DMS153 treated with DMSO at 0.1 percent for 48 hours (cell line): Measurements from ENCODE around the gene KCNAB3.
A peak's percentile ranks its signal among the peaks of the same experiment; 100 is the strongest.

Experiments used
- DNase-seq: peaks from one replicate; lab custom pipeline; 2025; ENCODE audit not compliant: unreplicated experiment; lab: John Stamatoyannopoulos, UW

KCNAB3 gene

GRCh38 chr17:7940743-7941142, 11.1 kb upstream of the KCNAB3 start:
- DNase-seq = no peak

GRCh38 chr17:7940034-7940433, 10.4 kb upstream of the KCNAB3 start:
- no peak for DNase-seq

DNA sequence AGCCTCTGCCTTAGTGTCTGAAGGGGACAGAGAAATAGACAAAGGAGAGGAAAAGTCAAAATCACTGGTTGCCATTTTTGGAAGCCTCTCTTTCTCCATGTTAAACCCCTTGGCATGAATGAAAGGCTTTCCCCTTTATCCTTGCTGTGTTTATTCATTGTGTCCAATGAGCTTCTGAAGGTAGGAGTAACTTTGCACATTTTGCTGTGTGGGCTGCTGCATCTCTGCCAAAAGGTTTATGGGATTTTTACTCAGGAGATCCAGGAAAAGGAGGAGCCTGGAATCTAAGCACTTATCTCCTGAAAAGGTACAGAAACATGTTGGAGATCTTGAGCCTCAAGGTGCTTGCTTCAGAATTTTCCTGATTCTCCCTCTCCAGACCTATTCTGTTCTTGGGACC, 6.2 kb upstream of the KCNAB3 start:
- no peak for DNase-seq

GRCh38 chr17:7932949-7933348, 3.3 kb upstream of the KCNAB3 start:
- no peak for DNase-seq

- DNase-seq = no peak
Measured at GRCh38 chr17:7932483-7932891, 2.8 kb upstream of the KCNAB3 start.

DNA sequence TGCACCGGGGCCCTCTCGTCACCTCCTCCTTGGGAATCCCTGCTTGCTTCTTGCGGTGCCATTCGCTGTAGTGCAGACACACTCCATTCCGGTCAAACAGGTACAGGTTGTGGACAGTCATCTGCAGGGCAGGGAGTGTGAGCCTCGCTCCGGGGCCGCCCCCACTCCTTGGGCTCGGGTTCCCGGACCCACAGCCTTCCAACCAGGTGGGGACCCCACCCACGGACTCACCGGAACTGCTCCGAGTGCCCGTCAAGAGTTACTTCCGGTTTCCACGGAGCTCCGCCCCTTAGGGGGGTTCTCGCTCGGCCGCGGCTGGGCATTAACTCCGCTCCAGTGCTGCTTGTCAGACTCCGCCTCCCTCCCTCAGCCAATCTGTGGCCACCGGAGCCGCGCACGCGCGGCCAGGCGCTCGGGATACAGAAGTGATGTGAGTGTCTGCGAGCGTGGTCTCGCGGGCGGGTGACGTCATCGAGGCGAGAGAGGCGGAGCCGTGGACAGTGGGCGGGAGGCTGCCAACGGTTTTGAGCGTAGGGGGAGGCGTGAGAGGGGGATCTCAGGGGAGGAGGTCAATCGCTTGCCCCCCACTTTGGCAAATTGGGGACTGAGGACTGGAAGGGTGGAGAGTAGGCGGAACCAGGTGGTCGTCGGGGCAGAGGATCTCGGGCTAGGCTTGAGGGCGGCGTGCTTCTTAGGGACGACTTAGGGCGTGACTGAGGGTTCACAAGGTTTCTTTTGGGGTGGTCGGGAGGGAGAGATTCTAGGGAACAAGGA, 2.2 kb upstream of the KCNAB3 start, which contains the start of the genes CNTROB and TRAPPC1:
CNTROB (plus strand) TSS at position 498 of the 774 bp plus-strand sequence. CDS start 874 bp downstream, outside the sequence.
TRAPPC1 (minus strand) TSS at position 238 of the 774 bp plus-strand sequence; CDS start at position 121, 117 bp downstream.
- DNase-seq = peak; percentile 60

DNA sequence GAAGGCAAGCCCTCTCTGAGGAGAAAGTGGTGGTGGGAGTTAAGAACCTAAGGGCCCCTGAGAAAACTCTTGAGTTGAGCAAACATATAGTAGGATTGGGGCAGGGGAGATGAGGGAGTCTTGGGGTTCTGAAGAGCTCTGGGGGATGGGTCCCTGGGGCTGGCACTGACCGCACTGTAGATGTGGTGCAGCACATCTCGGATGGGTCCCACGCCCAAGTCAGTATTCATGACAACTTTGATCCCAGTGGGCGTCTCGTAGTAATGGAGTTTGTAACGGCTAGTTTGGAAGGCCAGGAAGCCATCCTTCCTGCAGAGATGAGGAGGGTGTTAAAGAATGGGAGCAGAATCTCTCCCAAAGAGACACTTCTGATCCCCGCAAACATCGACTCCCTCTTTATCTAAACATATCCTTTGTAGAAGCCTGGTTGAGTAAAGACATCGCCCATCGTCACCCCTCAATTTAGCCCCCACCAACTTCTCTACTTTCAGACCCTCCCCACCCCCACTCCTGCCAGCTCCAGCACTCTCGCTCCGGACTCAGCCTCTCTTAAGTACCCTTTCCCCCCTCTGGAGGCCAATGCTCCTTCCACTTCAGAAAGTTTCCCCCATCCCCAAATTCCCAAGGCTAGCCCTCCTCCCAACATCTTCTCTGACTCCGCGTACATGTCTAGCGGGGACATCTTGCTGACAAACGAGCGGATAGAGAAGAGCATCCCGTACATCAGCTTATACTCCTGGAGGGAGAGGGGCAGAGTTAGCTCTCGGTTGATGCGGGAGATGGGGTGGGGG, 1.4 kb upstream of the KCNAB3 start:
- DNase-seq = no peak

DNA sequence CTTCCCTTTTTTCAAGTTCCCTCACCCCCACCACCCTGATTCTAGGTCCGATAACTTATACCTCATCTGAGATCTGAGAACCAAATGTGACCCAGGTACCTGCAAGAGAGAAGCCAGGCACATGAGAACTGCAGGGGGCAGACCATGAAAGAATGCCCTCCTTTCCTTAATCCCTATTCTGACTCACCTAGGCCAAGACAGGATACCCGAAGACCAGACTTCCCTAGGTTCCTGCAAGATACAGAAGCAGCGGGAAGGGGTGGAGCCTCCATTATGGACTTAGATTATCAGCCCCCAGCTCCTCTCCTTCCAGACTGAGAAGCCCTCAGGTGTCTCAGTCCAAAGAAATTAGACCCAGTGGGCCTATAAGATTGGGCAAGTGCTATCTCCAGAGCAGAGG, 2.1 kb downstream of the KCNAB3 start:
- no peak for DNase-seq

DNA sequence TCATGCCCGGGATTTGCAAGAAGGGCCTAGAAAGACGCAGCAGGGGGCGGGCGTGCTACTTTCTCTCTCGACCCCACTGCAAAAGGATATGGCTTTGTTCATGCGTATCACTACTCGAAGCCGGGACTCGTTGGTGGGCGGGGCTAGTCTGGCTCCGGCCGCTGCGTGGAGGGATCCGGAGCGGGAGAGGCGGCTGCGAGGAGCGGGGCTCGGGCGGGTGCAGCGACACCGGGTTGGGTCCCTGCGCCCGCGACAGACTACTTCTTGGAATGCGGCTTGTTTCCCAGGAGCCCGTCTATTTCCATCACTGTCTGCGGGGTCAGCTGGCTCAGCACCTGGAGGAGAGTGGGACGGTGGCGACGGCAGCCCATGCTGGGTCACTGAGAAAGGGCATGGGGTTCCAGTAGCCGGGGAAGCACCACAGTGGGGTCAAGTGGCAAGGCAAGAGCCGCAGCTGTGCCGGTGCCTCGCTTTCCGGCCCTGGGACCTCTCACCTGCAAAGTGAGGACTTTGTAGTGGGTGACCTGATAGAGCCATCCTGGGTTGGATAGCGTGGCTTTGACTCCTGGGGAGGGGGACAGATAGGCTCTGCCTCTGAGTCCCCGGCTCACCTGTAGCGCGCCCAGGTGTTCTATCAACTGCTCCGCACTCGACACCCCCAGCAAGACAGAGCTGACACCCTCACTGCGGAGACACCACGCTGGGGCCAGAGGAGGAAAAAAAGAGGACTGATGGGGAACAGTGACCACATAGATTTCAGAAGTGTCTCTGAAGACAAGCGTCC, 6.6 kb downstream of the KCNAB3 start:
- DNase-seq = no peak

DNA sequence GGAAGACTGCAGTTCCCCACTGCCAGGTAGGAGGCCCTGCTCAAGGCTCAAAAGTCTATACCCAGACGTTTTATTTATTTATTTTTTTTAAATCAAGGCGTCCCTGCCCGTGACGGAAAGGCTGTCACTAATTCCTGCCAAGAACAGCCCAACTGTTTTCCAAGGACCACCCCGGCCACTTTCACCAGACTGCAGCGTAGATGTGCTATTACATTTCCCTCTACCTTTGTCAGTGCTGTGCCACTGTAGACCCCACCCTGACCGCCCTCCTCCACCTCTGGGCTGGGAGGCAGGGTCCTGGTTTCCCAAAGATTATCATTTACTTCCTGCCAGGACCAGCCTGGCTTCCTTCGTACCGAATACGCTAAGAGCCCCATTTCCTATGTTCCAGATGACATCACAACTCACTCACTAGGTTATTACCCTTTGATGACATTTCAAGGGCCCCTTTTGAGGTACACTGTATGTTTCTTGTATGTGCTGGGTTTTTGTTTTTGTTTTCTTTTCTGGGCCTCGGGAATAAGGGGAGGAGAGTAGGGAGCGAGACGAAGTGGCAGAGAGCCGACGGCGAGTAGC, 7.3 kb downstream of the KCNAB3 start:
- no peak for DNase-seq

DNA sequence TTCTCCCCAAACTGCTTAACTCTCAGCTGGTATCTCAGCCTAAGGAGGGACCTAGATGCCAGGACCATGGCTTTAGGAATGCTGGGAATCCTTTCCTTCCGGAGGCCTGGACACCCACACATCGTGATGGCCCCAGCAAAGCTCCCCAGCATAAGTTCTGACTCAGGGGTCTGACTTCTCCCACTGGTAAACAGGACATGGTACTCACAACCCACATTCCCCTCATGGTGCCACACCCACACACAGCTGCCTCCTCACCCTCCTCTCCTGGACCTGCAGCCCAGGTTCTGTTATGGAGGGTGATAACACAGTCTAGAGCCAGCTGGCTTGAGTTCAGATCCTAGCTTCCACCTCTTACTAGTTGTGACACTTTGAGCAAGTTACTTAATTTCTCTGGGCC, 12.8 kb downstream of the KCNAB3 start:
- DNase-seq = no peak

GRCh38 chr17:7916385-7916682, 13.3 kb downstream of the KCNAB3 start:
- no peak for DNase-seq

GRCh38 chr17:7915611-7916384, 13.9 kb downstream of the KCNAB3 start, which contains the start of gene RNF227:
RNF227 (minus strand) TSS chr17:7916289; CDS start chr17:7916195, 94 bp downstream.
- peak; percentile 59 for DNase-seq

DNA sequence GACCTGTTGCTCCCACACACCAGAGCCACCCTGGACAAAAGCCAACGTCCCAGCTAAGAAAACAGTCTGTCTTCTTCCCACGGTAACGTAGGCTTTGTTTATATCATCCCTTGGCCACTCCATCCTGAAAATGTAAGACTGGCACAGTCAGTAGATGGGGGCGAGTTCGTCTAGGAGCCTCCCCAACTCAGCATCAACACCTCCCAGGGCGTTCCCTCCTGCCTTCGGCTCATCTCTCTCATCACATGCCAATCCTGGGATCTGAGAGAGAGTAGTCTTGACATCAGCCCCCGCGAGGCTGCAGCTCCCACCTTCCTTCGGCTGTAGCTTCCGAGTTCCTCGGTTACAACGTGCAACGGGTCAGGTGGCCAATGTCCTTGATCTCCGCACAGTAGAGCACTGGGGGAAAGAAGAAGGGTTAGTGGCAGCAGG, 14.5 kb downstream of the KCNAB3 start:
- DNase-seq = peak; percentile 40

DNA sequence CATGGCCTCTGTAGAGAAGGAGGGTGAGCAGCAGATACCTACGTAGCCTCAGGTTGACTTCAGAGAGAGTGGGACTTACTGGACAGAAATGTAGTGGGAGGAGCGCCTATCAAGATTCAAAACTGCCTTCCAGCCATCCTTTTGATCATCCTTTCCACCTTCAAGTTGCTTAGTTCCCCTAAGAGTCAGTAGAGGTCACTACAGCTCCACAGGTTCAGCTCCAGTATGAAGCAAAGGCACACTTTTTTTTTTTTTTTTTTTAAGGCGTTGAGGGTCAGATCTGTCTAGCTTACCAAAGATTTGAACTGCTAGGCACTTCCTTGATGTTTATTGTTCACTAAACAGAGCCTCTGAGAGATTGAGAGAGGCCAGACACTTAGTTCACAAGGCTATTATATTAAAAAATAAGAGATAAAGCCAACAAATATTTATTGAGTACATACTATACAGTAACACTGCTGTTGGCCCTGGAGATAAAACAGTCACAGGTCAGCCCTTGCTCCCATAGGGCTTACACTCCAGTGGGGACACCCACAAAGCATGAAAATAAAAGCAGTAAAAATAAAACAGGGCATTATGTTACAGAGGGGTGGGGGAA, 16.6 kb downstream of the KCNAB3 start:
- DNase-seq = no peak

- DNase-seq = no peak
Measured at GRCh38 chr17:7911116-7911515, 18.5 kb downstream of the KCNAB3 start.

GRCh38 chr17:7910711-7911110, 18.9 kb downstream of the KCNAB3 start:
- DNase-seq = no peak

GRCh38 chr17:7910281-7910680, 19.4 kb downstream of the KCNAB3 start:
- no peak for DNase-seq

GRCh38 chr17:7909089-7909488, 20.6 kb downstream of the KCNAB3 start:
- DNase-seq = no peak
